Measurements from ENCODE around the gene ATG7. TPM values are rescaled to one million over a fixed set of nuclear protein-coding genes. Genes with fewer than 3 reads are reported as not detected.

ATG7 gene
- total RNA-seq, 1 donor from 2014 or later: 53.5 TPM

GRCh38 chr3:11367143-11367693 is 95.0 kb downstream of the ATG7 start:
- peaks cover 83% of the 10 kb centered on the region for H3K4me1 Mint-ChIP-seq
- Histone ChIP-seq H4K20me1 (ENCODE audit: low read depth) (no peaks in the 10 kb centered on the region), H3K9ac (no peak overlapping the region), H3K36me3 (no peaks in the 10 kb centered on the region), H3K4me3 (no peak overlapping the region), H3K9me3 (ENCODE audit: low read depth) (no peaks in the 10 kb centered on the region), H3K27ac (peak overlapping the region; percentile 92), H2AFZ (replicated peaks) (peak overlapping the region; percentile 28), H3K27me3 (no peaks in the 10 kb centered on the region), H3K4me1 (peaks cover 34% of the 10 kb centered on the region), H3K79me2 (ENCODE audit: low read depth) (no peaks in the 10 kb centered on the region), H3F3A (ENCODE audit: low read depth) (peaks cover 18% of the 10 kb centered on the region), H3K4me2 (peak overlapping the region; percentile 48)
- peaks cover 4% of the 10 kb centered on the region for H3K27me3 Mint-ChIP-seq (ENCODE audit: insufficient read depth, low read depth)
- H3K4me3 Mint-ChIP-seq: peak overlapping the region; percentile 23
- H3K9me3 Mint-ChIP-seq: no peaks in the 10 kb centered on the region
- peak overlapping the region; percentile 99 for H3K27ac Mint-ChIP-seq
- peak; percentile 33 for DNase-seq (ENCODE audit: low spot score)
- no peak for TF ChIP-seq EZH2 (IDR thresholded peaks at IDR 0.05)
- no peak for TF ChIP-seq EZH2phosphoT487 (IDR thresholded peaks at IDR 0.05)
- TF ChIP-seq, protein P1, sequence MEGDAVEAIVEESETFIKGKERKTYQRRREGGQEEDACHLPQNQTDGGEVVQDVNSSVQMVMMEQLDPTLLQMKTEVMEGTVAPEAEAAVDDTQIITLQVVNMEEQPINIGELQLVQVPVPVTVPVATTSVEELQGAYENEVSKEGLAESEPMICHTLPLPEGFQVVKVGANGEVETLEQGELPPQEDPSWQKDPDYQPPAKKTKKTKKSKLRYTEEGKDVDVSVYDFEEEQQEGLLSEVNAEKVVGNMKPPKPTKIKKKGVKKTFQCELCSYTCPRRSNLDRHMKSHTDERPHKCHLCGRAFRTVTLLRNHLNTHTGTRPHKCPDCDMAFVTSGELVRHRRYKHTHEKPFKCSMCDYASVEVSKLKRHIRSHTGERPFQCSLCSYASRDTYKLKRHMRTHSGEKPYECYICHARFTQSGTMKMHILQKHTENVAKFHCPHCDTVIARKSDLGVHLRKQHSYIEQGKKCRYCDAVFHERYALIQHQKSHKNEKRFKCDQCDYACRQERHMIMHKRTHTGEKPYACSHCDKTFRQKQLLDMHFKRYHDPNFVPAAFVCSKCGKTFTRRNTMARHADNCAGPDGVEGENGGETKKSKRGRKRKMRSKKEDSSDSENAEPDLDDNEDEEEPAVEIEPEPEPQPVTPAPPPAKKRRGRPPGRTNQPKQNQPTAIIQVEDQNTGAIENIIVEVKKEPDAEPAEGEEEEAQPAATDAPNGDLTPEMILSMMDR (IDR thresholded peaks at IDR 0.05): no peak
- H3K36me3 Mint-ChIP-seq: peaks cover 12% of the 10 kb centered on the region

- H3K9me3 ChIP-seq (ENCODE audit: low read depth): no peaks in the 10 kb centered on the region
- no peak for TF ChIP-seq EZH2phosphoT487 (IDR thresholded peaks at IDR 0.05)
- no peak for TF ChIP-seq EZH2 (IDR thresholded peaks at IDR 0.05)
- TF ChIP-seq, protein P1 (IDR thresholded peaks at IDR 0.05): no peak
- no peak overlapping the region for H3K27ac ChIP-seq
- DNase-seq (ENCODE audit: low spot score): no peak
- no peaks in the 10 kb centered on the region for H3K79me2 ChIP-seq (ENCODE audit: low read depth)
- H3K36me3 Mint-ChIP-seq: peaks cover 11% of the 10 kb centered on the region
- no peak overlapping the region for H3K4me3 Mint-ChIP-seq
- H3K9ac ChIP-seq: no peak overlapping the region
- H3K4me1 Mint-ChIP-seq: peaks cover 85% of the 10 kb centered on the region
- H3K27ac Mint-ChIP-seq: peak overlapping the region; percentile 96
- no peaks in the 10 kb centered on the region for H3K9me3 Mint-ChIP-seq
- H3K27me3 ChIP-seq: no peaks in the 10 kb centered on the region
- H3K27me3 Mint-ChIP-seq (ENCODE audit: insufficient read depth, low read depth): peaks cover 2% of the 10 kb centered on the region
- H3K4me3 ChIP-seq: no peak overlapping the region
- peaks cover 34% of the 10 kb centered on the region for H3K4me1 ChIP-seq
- peaks cover 18% of the 10 kb centered on the region for H3F3A ChIP-seq (ENCODE audit: low read depth)
- no peak overlapping the region for H2AFZ ChIP-seq (replicated peaks)
- no peaks in the 10 kb centered on the region for H3K36me3 ChIP-seq
- no peaks in the 10 kb centered on the region for H4K20me1 ChIP-seq (ENCODE audit: low read depth)
- no peak overlapping the region for H3K4me2 ChIP-seq
These were observed 98.0 kb downstream of the ATG7 start for GRCh38 chr3:11370191-11370590.

GRCh38 chr3:11370966-11371365 is 98.8 kb downstream of the ATG7 start:
- Mint-ChIP-seq H3K4me1 (peaks cover 78% of the 10 kb centered on the region), H3K27me3 (ENCODE audit: insufficient read depth, low read depth) (peaks cover 2% of the 10 kb centered on the region), H3K27ac (peak overlapping the region; percentile 59), H3K4me3 (peak overlapping the region; percentile 1), H3K9me3 (no peaks in the 10 kb centered on the region), H3K36me3 (peaks cover 12% of the 10 kb centered on the region)
- no peak for TF ChIP-seq EZH2 (IDR thresholded peaks at IDR 0.05)
- TF ChIP-seq, protein P1 (IDR thresholded peaks at IDR 0.05): no peak
- H3K79me2 ChIP-seq (ENCODE audit: low read depth): no peaks in the 10 kb centered on the region
- H3K27me3 ChIP-seq: no peaks in the 10 kb centered on the region
- no peaks in the 10 kb centered on the region for H3K9me3 ChIP-seq (ENCODE audit: low read depth)
- no peaks in the 10 kb centered on the region for H4K20me1 ChIP-seq (ENCODE audit: low read depth)
- H3F3A ChIP-seq (ENCODE audit: low read depth): peaks cover 16% of the 10 kb centered on the region
- H3K9ac ChIP-seq: no peak overlapping the region
- H3K4me2 ChIP-seq: no peak overlapping the region
- H3K4me1 ChIP-seq: peaks cover 34% of the 10 kb centered on the region
- H3K4me3 ChIP-seq: no peak overlapping the region
- no peak overlapping the region for H2AFZ ChIP-seq (replicated peaks)
- H3K36me3 ChIP-seq: no peaks in the 10 kb centered on the region
- H3K27ac ChIP-seq: no peak overlapping the region
- DNase-seq (ENCODE audit: low spot score): no peak

All from neural progenitor cell (in vitro differentiated cells).